H1 (cell line): ENCODE data around the gene TCP11. TPM values are rescaled to one million over a fixed set of nuclear protein-coding genes. Genes with fewer than 3 reads are reported as not detected.

Source experiments
- CTCF ChIA-PET: fragments of 300-600 bp; sonication (Branson Sonifier 250); formaldehyde crosslinking; loops from one replicate; lab custom pipeline; 2021; ENCODE audit not compliant: partially characterized antibody; lab: Charles Lee
- POLR2A ChIA-PET: fragments of 300-600 bp; sonication (Branson Sonifier 250); formaldehyde crosslinking; loops from one replicate; lab custom pipeline; 2021; ENCODE audit warnings: inconsistent platforms; ENCODE audit not compliant: partially characterized antibody; lab: Charles Lee
- DNase-seq, 2 experiments: peaks; one replicate each; pipeline versions ENCODE4 v3.0.0 to v3.0.0-alpha.2; 2010 to 2022; ENCODE audit warnings: low spot score in 2 of 2, low read depth in 1 of 2, mixed read lengths in 1 of 2
- FAIRE-seq: peaks from 2 replicates; lab custom pipeline; 2011; peaks lifted over from hg19 to GRCh38; lab: Jason Lieb, UNC
- H2AFZ ChIP-seq: 2 replicates; pipeline ENCODE4 v1.8.1; 2012; ENCODE audit warnings: low read length, inconsistent platforms
- H2AK5ac ChIP-seq: 2 replicates; pipeline ENCODE4 v1.6.1; 2013; ENCODE audit warnings: low read depth, low read length
- H2BK120ac ChIP-seq: replicated peaks from 2 replicates; pipeline ENCODE3; 2013; ENCODE audit warnings: low read depth, low read length, inconsistent platforms
- H2BK12ac ChIP-seq: 2 replicates; pipeline ENCODE4 v1.6.1; 2013; ENCODE audit warnings: low read depth, low read length
- H2BK15ac ChIP-seq: 2 replicates; pipeline ENCODE4 v1.6.1; 2013; ENCODE audit warnings: low read length
- H2BK20ac ChIP-seq: 2 replicates; pipeline ENCODE4 v1.6.1; 2013; ENCODE audit warnings: low read length
- H2BK5ac ChIP-seq: 2 replicates; pipeline ENCODE4 v1.6.1; 2013; ENCODE audit warnings: low read depth, low read length
- H3K14ac ChIP-seq: 2 replicates; pipeline ENCODE4 v1.6.1; 2013; ENCODE audit warnings: inconsistent platforms; ENCODE audit not compliant: insufficient read length
- H3K18ac ChIP-seq: 2 replicates; pipeline ENCODE4 v1.6.1; 2013; ENCODE audit warnings: low read length; ENCODE audit errors: extremely low read depth
- H3K23ac ChIP-seq: 2 replicates; pipeline ENCODE4 v1.6.1; 2013; ENCODE audit warnings: inconsistent platforms; ENCODE audit not compliant: insufficient read length
- H3K23me2 ChIP-seq: 2 replicates; pipeline ENCODE4 v1.6.1; 2013; ENCODE audit warnings: low read depth, low read length
- H3K27ac ChIP-seq: 2 replicates; pipeline ENCODE4 v1.6.1; 2011; ENCODE audit warnings: low read depth, low read length, inconsistent platforms
- H3K27me3 ChIP-seq, 4 experiments: replicated peaks in 1 of 4; 1 replicate in 1 of 4; 2 replicates in 3 of 4; pipeline versions ENCODE4 v1.6.1 to v1.8.1; 2011 to 2013; ENCODE audit warnings: low read length in 3 of 4, mild to moderate bottlenecking in 3 of 4, inconsistent platforms in 2 of 4, mixed read lengths in 2 of 4, moderate library complexity in 1 of 4; ENCODE audit not compliant: control insufficient read depth in 3 of 4, insufficient read depth in 3 of 4; ENCODE audit errors: extremely low read depth in 1 of 4
- H3K36me3 ChIP-seq, 4 experiments: 2 replicates each; pipeline versions ENCODE4 v1.6.1 to v1.8.1; 2011 to 2013; ENCODE audit warnings: mild to moderate bottlenecking in 4 of 4, low read length in 3 of 4, moderate library complexity in 2 of 4, control low read depth in 1 of 4, inconsistent platforms in 1 of 4; ENCODE audit not compliant: insufficient read depth in 4 of 4, control insufficient read depth in 2 of 4
- H3K4ac ChIP-seq: replicated peaks from 2 replicates; pipeline ENCODE3; 2013; ENCODE audit warnings: low read length, low read depth, mixed read lengths, inconsistent platforms; ENCODE audit not compliant: insufficient read length
- H3K4me1 ChIP-seq, 4 experiments: replicated peaks in 1 of 4; 1 replicate in 1 of 4; 2 replicates in 3 of 4; pipeline versions ENCODE4 v1.6.1 to v1.8.1; 2011 to 2013; ENCODE audit warnings: low read length in 3 of 4, inconsistent platforms in 2 of 4, mixed read lengths in 1 of 4; ENCODE audit not compliant: insufficient read depth in 4 of 4, control insufficient read depth in 3 of 4
- H3K4me2 ChIP-seq, 2 experiments: 2 replicates each; pipeline versions ENCODE4 v1.6.1 to v1.8.1; 2011 to 2013; ENCODE audit warnings: low read depth in 2 of 2, low read length in 2 of 2, control low read depth in 1 of 2, inconsistent platforms in 1 of 2, mild to moderate bottlenecking in 1 of 2; ENCODE audit not compliant: insufficient read depth in 1 of 2
- H3K4me3 ChIP-seq, 4 experiments: fragments of 200-600, 300-600 bp in 1 of 4; sonication (generic), shearing (Covaris generic), sonication (Bioruptor Twin) in 1 of 4; 2 replicates each; pipeline versions ENCODE4 v1.5.1 to v1.8.1; 2011 to 2016; ENCODE audit warnings: low read length in 4 of 4, low read depth in 3 of 4, control low read depth in 2 of 4, inconsistent platforms in 2 of 4, mild to moderate bottlenecking in 2 of 4, mixed read lengths in 1 of 4, moderate library complexity in 1 of 4; ENCODE audit not compliant: insufficient read depth in 2 of 4; ENCODE audit errors: extremely low read depth in 1 of 4
- H3K56ac ChIP-seq: replicated peaks from 2 replicates; pipeline ENCODE3; 2013; ENCODE audit warnings: low read depth, mild to moderate bottlenecking, mixed read lengths, low read length, inconsistent platforms; ENCODE audit not compliant: insufficient read length
- H3K79me1 ChIP-seq: 2 replicates; pipeline ENCODE4 v1.6.1; 2013; ENCODE audit warnings: low read depth, low read length, control low read depth
- H3K79me2 ChIP-seq, 2 experiments: 2 replicates each; pipeline versions ENCODE4 v1.6.1 to v1.8.1; 2012 to 2013; ENCODE audit warnings: low read length in 2 of 2, mild to moderate bottlenecking in 2 of 2, inconsistent platforms in 1 of 2; ENCODE audit not compliant: insufficient read depth in 2 of 2, control insufficient read depth in 1 of 2
- H3K9ac ChIP-seq, 4 experiments: replicated peaks in 1 of 4; 1 replicate in 1 of 4; 2 replicates in 3 of 4; pipeline versions ENCODE4 v1.6.1 to v1.8.1; 2011 to 2013; ENCODE audit warnings: low read depth in 3 of 4, low read length in 3 of 4, control low read depth in 2 of 4, mild to moderate bottlenecking in 2 of 4, moderate library complexity in 2 of 4, inconsistent platforms in 1 of 4; ENCODE audit errors: extremely low read depth in 1 of 4
- H3K9me3 ChIP-seq, 2 experiments: 2 replicates each; pipeline versions ENCODE4 v1.6.1 to v1.8.1; 2012 to 2013; ENCODE audit warnings: mild to moderate bottlenecking in 2 of 2, moderate library complexity in 2 of 2, control low read depth in 1 of 2, inconsistent platforms in 1 of 2, low read depth in 1 of 2, low read length in 1 of 2, mixed read lengths in 1 of 2; ENCODE audit not compliant: insufficient read depth in 2 of 2
- H4K20me1 ChIP-seq, 2 experiments: replicated peaks in 1 of 2; 2 replicates each; pipeline versions ENCODE3 to v1.8.1; 2011 to 2013; ENCODE audit warnings: inconsistent platforms in 2 of 2, low read length in 2 of 2, mild to moderate bottlenecking in 1 of 2; ENCODE audit not compliant: insufficient read depth in 2 of 2, control insufficient read depth in 1 of 2
- H4K5ac ChIP-seq: 2 replicates; pipeline ENCODE4 v1.6.1; 2013; ENCODE audit warnings: low read length, low read depth, mixed read lengths, inconsistent platforms; ENCODE audit not compliant: insufficient read length
- H4K8ac ChIP-seq: 2 replicates; pipeline ENCODE4 v1.8.0; 2013; ENCODE audit warnings: mild to moderate bottlenecking, moderate library complexity, low read length, inconsistent platforms; ENCODE audit not compliant: insufficient read depth; ENCODE audit errors: extremely low read depth
- H4K91ac ChIP-seq: replicated peaks from 2 replicates; pipeline ENCODE3; 2013; ENCODE audit warnings: low read length, mixed read lengths, inconsistent platforms; ENCODE audit not compliant: insufficient read length
- CHD1 ChIP-seq: IDR thresholded peaks from 2 replicates; pipeline ENCODE4 v1.6.1; 2012; ENCODE audit warnings: low read depth, low read length, improper control_type of control experiment
- CTBP2 ChIP-seq: IDR thresholded peaks from 2 replicates; pipeline ENCODE4 v1.7.0; 2011; ENCODE audit warnings: borderline replicate concordance, mild to moderate bottlenecking, moderate library complexity, mixed read lengths, low read length; ENCODE audit not compliant: insufficient read depth, insufficient read length
- CTCF ChIP-seq, 3 experiments: IDR thresholded peaks; 1 replicate in 2 of 3; 2 replicates in 1 of 3; pipeline versions ENCODE4 v1.5.1 to v1.6.1; 2011; ENCODE audit warnings: low read length in 3 of 3, mild to moderate bottlenecking in 3 of 3, inconsistent platforms in 2 of 3, low read depth in 1 of 3, moderate library complexity in 1 of 3; ENCODE audit not compliant: insufficient read depth in 1 of 3; ENCODE audit errors: control extremely low read depth in 1 of 3
- PHF8 ChIP-seq: fragments of 200-600 bp; sonication (generic); conservative IDR thresholded peaks from 2 replicates; pipeline ENCODE4 v1.7.1; 2012; ENCODE audit warnings: low read depth, mild to moderate bottlenecking, inconsistent platforms, low read length, moderate library complexity
- WGBS, 2 experiments: shearing (Covaris generic) in 1 of 2; methylation state at CpG; one replicate each; pipeline versions ENCODE4 v1.1.6 to v1.1.7; 2013 to 2015; ENCODE audit warnings: low lambda C conversion rate in 2 of 2, mixed read lengths in 2 of 2, inconsistent platforms in 1 of 2, low coverage in 1 of 2, missing lambda C conversion rate in 1 of 2; ENCODE audit not compliant: insufficient replicate concordance in 2 of 2, insufficient coverage in 1 of 2, insufficient read length in 1 of 2; ENCODE audit errors: extremely low coverage in 1 of 2, missing lambda C conversion rate in 1 of 2; 5-methylcytosine and 5-hydroxymethylcytosine counted together
- polyA plus RNA-seq, 7 experiments: library from polyadenylated mRNA; depleted of rRNA in 3 of 7; stranded (reverse) in 5 of 7; unstranded in 2 of 7; fragments of >200 nt in 5 of 7; fragments of 200-250 nt in 2 of 7; gene quantifications; 1 replicate in 5 of 7; 2 replicates in 1 of 7; 4 replicates in 1 of 7; pipeline versions ENCODE4 v1.2.1 to v1.2.3, GENCODE V29; 2011 to 2013; ENCODE audit warnings: missing spikeins in 2 of 7, mixed read lengths in 2 of 7
- total RNA-seq: library from RNA; stranded (reverse); fragmentation: NEBNext Ultra II Directional; extraction: Animal tissue kit (Norgen Biotek cat#: 25700); gene quantifications from 2 replicates; pipeline ENCODE4 v1.2.1, GENCODE V29; 2021

TCP11 gene
- total and polyA plus RNA-seq, 2 of the 8 experiments (the other 6 are each of a cell fraction or from before 2014, with no cell fraction given) = 0.11 TPM; not detected in 1

DNA sequence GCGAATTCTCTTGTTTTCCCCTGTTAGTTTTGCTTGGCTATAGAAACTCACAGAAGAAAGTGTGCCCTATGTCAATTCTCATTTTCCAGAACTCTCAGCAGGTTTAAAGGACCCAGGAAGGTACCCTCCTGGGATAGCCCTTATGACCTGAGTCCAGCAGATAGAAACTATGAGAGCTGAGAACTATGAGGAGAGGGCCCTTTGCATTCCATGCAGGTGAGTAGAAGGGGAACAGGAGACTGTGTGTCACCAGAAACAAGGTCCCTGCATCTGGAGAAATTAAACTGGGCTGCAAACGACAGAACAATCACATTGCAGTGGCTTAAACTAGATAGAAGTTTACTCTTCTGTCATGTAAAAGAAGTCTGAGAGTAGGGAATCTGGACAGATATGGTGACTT lies 36.9 kb upstream of the TCP11 start:
- Histone ChIP-seq H3K4ac (no peak overlapping the region), H4K91ac (no peak overlapping the region), H2BK15ac (no peak overlapping the region; the same call in 1 of the 2 replicates), H4K8ac (no peak overlapping the region), H3K36me3 (no peaks in the 10 kb centered on the region), H3K4me3 (no peak overlapping the region), H2AFZ (no peak overlapping the region), H3K4me1 (peaks cover 0 to 5% (median 4%) of the 10 kb centered on the region in 4 experiments; a peak in 6 of 7 replicates), H3K23me2 (no peaks in the 10 kb centered on the region; the same call in 1 of the 2 replicates), H2BK12ac (no peak overlapping the region), H2BK5ac (no peak overlapping the region), H2AK5ac (no peak overlapping the region), H3K9me3 (no peaks in the 10 kb centered on the region), H3K27me3 (peaks cover 0 to 13% (median 4%) of the 10 kb centered on the region in 4 experiments; a peak in 4 of 7 replicates), H3K18ac (no peak overlapping the region), H3K56ac (no peak overlapping the region), H2BK120ac (no peak overlapping the region), H3K23ac (no peak overlapping the region), H3K27ac (no peak overlapping the region), H3K14ac (no peak overlapping the region), H2BK20ac (no peak overlapping the region), H4K5ac (no peak overlapping the region), H4K20me1 (no peaks in the 10 kb centered on the region), H3K79me1 (no peaks in the 10 kb centered on the region), H3K4me2 (no peak overlapping the region), H3K9ac (no peak overlapping the region), H3K79me2 (no peaks in the 10 kb centered on the region)
- FAIRE-seq (no peak), DNase-seq (no peak)
- CTCF ChIA-PET = interaction anchor here (1.5 to 4.8 kb wide), 5 partner anchors 21 to 63 kb away, joined by 5 to 35 read pairs (median 13); no protein-coding TSS in a partner anchor
- TF ChIP-seq CTCF (IDR thresholded peaks at IDR 0.05; ENCODE audit: control extremely low read depth in 1 of 3, insufficient read depth in 1 of 3, low read depth in 1 of 3, low read length in 3 of 3) (no peak), CHD1 (no peak), CTBP2 (no peak), PHF8 (no peak)
- WGBS, 2 experiments = 93% methylated on average over 2 of the region's 2 CpGs; no CpG with 5 or more reads in 1 of the 2 experiments
- POLR2A ChIA-PET = no interaction called here
